HG03045 (cell line): ENCODE data around the gene CDH22.

Experiments used
- ATAC-seq: cut with Tn5 transposase; IDR thresholded peaks from one replicate; pipeline ENCODE4 v1.9.1; 2021; ENCODE audit warnings: mild to moderate bottlenecking, moderate library complexity; ENCODE audit not compliant: unreplicated experiment

The CDH22 gene

GRCh38 chr20:46200582-46201570 lies 107.4 kb downstream of the CDH22 start:
- ATAC-seq: no peak

DNA sequence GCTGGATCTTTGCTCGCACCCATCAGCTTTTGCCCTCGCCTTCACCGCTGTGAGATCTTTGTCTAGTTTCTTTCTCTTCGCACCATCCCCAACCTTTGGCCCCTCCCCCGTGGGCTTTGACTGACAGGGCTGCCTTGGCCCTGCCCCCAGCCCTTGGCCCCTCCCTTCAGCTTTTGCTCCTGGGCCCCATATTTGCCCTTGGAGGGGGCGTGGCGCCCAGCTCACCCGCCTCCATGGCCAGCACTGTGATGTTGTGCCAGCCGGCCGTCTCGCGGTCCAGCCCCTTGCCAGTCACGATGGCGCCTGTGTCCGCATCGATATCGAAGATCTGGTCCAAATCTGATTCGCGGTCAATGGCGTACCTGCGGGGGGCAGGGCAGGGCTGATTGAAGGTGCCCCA lies 109.1 kb downstream of the CDH22 start:
- ATAC-seq: no peak

DNA sequence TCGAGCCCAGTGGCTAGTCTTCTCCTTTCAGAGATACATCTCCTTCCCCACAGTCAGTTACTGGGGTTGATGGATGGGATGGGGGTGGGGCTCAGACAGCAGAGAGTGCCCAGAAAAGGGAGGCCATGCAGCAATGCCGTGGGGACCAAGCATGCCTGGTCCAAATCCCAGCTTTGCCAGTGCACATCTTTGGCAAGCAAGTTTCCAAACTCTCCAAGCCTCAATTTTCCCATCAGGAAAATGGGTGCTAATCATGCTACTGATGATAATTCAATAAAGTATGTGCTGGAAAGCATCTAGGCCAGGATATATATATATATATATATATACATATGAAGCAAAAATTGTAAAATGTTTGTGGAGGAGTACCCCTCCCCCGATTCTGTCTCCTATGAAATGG lies 111.3 kb downstream of the CDH22 start:
- no peak for ATAC-seq

DNA sequence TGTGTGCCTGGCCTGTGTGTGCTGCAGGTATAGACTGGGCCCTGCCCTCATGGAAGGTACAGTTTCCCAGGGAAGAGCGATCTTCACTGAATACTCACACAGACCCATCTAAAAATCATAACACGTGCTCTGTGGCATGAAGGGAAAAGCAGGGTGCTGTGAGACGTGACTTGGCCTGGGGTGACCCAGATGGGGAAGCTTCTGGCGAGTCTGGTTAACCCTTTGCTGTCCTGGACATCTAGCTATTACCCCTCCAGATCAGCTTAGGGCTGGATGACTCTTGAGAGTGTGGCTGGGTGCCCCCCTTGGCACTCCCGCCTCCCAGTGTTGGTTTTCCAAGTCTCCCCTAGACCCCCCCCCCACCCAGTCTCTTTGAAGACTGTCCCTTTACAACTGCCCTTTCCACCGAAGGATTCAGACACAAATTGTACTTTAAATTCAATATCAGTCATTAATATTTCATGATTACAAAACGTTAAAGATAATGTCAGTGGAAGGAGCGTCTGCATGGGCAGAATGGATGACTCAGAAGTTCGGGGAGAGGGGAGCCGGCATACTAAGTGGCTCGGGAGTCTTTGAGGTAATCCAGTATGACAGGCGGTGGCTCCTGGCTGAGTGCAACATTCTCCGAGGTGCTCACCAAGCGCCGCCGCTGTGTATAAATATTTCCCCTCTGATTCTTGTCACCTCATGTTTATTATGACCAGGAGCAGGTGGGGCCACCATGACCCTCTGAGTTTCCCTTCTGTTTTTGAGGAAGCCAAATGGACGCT lies 112.8 kb downstream of the CDH22 start:
- ATAC-seq: no peak

DNA sequence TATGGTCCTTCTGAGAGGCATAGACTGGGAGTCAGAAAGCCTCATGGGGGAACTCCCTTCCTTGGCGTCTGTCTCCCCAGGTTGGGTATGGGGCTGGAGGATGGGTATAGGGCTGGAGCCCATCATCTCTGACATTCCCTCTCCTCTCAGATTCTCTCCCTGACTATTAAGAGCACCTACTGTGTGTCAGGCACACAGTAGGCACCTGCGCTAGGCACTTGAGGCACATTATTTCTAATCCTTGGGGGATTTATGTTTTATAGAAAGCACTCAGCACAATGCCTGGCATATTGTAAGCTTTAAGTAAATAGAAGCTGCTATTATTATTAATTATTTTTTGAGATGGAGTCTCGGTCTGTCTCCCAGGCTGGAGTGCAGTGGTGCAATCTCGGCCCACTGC lies 113.9 kb downstream of the CDH22 start:
- ATAC-seq: no peak

DNA sequence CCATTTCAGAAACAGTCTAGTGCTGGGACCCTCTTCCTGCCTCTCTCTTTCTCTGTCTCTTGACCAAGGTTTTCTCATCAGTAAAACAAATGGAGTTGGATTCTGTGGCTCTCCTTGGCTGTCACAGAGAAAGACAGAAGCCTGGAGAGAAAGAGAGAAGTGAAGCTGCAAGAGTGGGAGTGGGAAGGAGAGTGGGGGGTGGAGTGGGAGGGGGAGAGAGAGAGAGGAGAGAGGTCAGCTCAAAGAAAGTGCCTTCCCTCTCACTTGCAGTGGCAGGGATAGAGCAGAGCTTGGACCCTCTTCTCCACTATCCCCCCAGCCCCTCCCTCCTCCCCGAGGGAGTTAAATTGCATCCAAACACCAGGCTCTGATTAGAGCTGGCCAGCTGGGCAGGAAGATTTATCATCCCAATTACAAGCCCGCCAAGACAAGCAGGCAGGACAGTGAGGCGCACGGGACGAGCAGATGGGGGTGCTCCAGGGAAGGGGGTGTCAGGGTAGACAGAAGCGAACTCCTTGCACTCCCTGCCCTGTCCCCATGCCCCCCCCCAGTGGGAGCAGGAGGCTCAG lies 115.8 kb downstream of the CDH22 start:
- no peak for ATAC-seq

DNA sequence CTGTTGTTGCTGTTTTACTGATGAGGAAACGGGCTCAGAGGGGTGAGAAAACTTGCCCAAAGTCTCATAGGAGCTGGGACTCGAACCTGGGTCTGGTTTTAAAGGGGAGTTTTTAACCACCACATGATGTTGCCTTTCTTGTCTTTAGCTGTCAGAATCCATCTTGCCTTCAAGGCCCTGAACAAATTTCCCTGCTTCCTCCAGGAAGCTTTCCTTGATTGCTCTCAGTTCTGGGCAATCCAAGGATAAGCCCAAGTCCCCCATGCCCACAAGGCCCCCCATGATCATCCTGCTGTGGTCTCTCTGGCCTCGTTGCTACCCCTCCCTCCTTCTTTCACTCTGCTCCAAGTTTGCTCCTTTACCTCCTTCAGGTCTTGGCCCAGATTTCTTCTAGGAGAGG lies 116.7 kb downstream of the CDH22 start:
- no peak for ATAC-seq

DNA sequence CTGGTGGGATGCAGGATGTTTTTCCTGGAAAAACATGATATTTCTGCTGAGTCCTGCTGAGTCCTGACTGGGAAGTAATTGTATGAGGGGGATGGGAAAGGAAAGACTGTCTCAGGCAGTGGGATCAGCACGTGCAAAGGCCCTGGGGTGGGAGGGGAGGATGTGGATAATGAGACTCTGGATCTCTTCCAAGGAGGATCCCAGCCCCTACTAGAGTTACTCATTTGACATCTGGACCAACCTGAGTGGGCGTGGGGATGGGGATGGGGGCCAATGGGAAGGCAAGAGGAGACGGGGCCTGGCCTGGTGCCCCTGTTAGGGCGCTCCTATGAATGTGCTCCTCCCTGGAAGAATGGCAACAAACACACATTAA lies 117.1 kb downstream of the CDH22 start:
- no peak for ATAC-seq

GRCh38 chr20:46190478-46191167 lies 117.7 kb downstream of the CDH22 start:
- ATAC-seq: no peak

DNA sequence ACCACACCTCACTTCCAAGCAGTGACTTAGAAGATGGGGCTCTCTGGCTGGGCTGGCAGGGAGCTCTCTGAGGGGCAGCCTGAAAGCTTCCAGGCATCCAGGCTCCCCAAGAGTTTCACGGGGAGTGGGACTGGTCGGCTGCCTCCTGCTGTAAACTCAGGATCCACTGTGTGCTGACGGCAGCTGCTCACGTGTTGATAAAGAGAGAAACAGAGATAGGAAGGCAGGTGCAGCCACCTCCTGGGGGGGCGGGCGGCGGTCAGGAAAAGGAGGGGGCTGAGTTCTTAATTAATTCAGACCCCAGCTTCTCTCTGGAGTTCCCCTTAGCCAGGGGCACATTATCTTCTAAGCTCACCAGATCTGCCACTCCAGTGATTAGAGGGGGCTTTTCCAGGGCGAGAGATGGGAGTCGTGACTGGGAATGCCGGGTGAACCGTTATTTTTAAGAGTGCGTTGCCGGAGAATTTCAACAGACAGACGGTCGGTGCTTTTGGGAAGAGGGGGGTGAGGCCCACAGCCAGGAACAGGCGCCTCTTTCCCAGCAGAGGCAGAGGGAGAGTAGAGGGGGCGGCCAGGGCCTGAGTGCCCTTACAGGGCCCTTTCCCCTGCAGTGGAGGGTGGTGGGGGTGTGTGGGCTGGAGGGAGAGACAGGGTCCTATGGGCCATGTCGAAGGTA lies 119.3 kb downstream of the CDH22 start:
- ATAC-seq: no peak

- no peak for ATAC-seq
These were observed 122.1 kb downstream of the CDH22 start for GRCh38 chr20:46186210-46186609.

- ATAC-seq: no peak
These were observed 122.9 kb downstream of the CDH22 start for GRCh38 chr20:46185353-46185752.

DNA sequence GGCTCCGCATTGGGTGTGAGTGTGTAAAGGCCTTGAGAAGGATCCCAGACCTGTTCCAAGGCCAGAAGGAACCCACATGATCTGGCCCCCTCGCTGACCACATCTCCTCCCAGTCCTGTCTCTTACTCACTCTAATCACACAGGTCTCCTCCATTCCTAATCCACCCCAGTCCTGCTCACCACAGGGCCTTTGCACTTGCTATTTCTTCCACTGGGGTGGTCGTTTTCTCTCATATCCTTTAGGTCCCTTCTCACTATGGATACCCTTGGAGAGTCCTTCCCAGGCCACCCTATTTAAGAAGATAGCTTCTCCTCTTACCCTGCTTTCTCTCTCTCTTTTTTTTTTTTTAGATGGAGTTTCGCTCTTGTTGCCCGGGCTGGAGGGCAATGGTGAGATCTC lies 124.5 kb downstream of the CDH22 start:
- no peak for ATAC-seq

DNA sequence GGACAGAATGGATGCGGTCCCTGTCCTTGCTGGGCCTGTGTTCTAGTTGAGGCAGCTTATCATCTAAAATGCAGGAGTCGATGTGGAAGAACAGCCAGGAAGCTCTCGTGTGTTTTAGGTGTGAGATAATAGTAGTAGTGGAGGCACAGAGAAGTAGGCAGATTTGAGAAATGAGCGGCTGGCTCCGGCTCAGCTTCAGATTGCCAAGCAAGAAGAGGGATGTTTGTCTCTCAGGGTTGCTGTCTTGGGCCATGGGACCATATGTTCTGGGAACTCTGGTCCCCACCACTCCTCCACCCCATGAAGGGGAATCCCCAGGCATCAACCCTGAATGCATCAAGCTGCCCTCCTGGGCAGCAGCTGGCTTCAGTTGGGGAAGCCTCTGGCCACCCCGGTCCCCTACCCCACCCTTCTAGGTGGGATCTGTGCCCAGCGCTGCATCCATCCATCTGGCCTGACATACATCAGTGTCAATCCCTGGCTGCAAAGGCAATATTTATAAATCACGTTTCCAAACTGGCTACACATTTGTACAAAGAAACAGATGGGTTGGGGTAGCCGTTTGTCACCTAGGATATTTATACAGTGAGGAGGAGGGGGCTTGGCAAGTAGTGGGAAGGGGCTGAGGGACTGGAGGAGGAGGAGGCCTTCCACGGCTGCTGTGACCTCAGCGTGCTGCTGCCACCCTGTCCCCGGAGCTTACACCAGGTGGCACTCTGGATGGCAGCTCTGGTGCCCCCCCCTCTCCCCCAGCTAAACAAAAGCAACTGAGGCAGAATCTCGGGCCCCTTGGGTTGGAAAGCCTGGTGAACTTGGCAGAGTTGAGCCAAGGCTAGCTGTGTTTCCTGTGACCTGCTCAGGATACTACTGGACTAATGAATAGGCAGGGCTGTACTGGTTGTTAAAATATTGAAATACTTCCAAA lies 125.8 kb downstream of the CDH22 start:
- no peak for ATAC-seq

DNA sequence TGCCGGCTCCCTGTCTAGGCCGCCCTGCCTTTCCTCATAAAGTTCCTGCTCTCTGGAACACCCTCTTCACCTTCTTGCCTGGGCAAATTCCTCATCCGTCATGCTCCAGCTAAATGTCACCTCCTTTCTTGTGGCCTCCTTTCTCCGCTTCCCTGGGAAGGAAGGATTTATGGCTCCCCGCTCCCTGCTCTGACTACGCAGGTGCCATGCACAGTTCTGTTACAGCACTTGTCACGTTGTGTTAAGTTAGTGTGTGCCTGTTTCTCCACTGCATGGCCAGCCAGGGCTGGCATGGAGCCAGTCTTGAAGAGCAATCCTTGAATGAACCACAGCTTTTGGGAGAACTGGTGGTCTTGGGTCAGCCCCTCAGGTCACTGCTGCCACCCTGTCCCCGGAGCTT lies 128.4 kb downstream of the CDH22 start:
- ATAC-seq: no peak

GRCh38 chr20:46178891-46179290 lies 129.4 kb downstream of the CDH22 start:
- no peak for ATAC-seq

GRCh38 chr20:46177768-46178167 lies 130.5 kb downstream of the CDH22 start:
- ATAC-seq: no peak

DNA sequence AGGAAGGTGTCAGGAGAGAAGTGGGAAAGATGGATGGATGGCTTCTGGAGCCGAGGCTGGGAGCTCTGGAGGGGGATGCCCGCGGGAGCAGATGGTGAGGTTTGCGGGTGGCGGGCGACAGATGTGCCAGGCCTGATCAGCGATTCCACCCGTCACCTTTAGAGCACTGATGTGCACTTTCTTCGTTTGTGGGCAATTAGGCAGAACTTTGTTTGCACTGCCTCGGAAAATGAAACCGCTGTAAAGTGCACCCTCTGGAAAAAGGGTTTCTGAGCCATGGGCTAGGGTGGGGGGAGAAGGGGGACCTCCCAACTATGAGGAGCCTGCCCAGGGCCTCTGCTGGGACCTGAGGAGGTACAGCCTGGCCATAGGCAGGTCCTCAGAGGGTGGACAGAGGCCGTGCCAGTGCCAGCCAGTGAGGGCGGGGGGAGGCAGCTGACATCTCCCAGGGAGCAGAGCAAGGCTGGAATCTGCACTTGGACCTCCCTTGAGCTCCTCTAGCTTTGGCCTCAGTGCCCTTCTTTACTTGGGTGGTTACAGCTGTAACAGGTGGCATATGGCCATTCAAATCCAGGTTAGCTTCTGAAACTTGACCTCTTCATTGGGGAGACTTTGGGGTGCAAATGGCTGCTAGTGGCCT lies 131.4 kb downstream of the CDH22 start:
- no peak for ATAC-seq

- no peak for ATAC-seq
These were observed 133.2 kb downstream of the CDH22 start for GRCh38 chr20:46175127-46175494.
